A549 treated with CpdA at 1 μM for 4 hours (cell line): Measurements from ENCODE around the gene CBLN2. TPM values are rescaled to one million over a fixed set of nuclear protein-coding genes. Genes with fewer than 3 reads are reported as not detected.

Source experiments
- total RNA-seq: library from RNA; stranded (reverse); fragments of 200-300 nt; extraction: Qiagen RNA extraction; gene quantifications from 5 replicates; pipeline ENCODE4 v1.2.3, GENCODE V29; 2022; ENCODE audit warnings: low read depth

Gene CBLN2
- 0.05 to 0.10 TPM (median 0.09 TPM) in 4 of 5 replicates, not detected in the other for total RNA-seq

GRCh38 chr18:72544092-72544886 lies at the start of gene CBLN2:
Gene CBLN2, minus strand, starts transcription at chr18:72544342. Its CDS starts 2,182 bp downstream, at chr18:72542160.

